Astrocyte (in vitro differentiated cells and primary cell): Measurements from ENCODE around the gene ITPKA.

Experiments used
- EZH2 ChIP-seq: IDR thresholded peaks from 2 replicates; pipeline ENCODE4 v1.6.1; 2012; ENCODE audit warnings: mild to moderate bottlenecking, low read length, inconsistent platforms; ENCODE audit not compliant: insufficient read depth
- TF ChIP-seq, protein P1 (sequence below): IDR thresholded peaks from 2 replicates; pipeline ENCODE4 v1.5.1; 2011; ENCODE audit warnings: low read depth, mild to moderate bottlenecking, inconsistent platforms, low read length, moderate library complexity; ENCODE audit not compliant: insufficient read depth

DNA sequence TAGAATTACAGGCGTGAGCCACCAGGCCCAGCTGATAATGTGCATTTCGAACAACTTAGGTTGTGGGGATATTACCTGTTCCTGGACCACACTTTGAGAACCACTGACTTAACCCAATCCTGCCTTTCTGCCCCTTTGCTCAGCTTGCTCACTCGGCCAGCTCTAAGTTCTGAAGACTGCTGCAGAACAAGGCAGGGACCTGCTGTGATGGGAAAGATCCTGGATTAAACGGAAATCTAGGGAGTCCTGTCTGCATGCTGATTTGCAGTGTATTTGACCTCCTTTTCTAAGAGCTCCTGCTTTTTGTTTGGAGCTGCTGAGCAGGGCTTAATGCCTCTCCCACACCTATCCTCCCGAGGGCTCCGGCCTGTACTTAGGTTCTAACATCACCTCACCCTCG is 17.1 kb downstream of the ITPKA start:
- TF ChIP-seq, protein P1, sequence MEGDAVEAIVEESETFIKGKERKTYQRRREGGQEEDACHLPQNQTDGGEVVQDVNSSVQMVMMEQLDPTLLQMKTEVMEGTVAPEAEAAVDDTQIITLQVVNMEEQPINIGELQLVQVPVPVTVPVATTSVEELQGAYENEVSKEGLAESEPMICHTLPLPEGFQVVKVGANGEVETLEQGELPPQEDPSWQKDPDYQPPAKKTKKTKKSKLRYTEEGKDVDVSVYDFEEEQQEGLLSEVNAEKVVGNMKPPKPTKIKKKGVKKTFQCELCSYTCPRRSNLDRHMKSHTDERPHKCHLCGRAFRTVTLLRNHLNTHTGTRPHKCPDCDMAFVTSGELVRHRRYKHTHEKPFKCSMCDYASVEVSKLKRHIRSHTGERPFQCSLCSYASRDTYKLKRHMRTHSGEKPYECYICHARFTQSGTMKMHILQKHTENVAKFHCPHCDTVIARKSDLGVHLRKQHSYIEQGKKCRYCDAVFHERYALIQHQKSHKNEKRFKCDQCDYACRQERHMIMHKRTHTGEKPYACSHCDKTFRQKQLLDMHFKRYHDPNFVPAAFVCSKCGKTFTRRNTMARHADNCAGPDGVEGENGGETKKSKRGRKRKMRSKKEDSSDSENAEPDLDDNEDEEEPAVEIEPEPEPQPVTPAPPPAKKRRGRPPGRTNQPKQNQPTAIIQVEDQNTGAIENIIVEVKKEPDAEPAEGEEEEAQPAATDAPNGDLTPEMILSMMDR = no peak
- TF ChIP-seq EZH2 = no peak
